ENCODE results near the gene RABAC1. TPM values are rescaled to one million over a fixed set of nuclear protein-coding genes. Genes with fewer than 3 reads are reported as not detected.
A peak's percentile ranks its signal among the peaks of the same experiment; 100 is the strongest.

The RABAC1 gene
- polyA plus RNA-seq, 3 donors from 2014 or later, result 263 to 375 (median 373) TPM

GRCh38 chr19:41977916-41978315 lies 18.8 kb upstream of the RABAC1 start:
- Mint-ChIP-seq H3K36me3 (peaks cover 11 to 15% (median 13%) of the 10 kb centered on the region in 3 donors), H3K4me1 (no peaks in the 10 kb centered on the region), H3K4me3 (no peak overlapping the region), H3K27ac (no peak overlapping the region), H3K27me3 (ENCODE audit: low read depth in 3 of 3) (no peaks in the 10 kb centered on the region), H3K9me3 (no peaks in the 10 kb centered on the region)
- DNase-seq, result no peak

DNA sequence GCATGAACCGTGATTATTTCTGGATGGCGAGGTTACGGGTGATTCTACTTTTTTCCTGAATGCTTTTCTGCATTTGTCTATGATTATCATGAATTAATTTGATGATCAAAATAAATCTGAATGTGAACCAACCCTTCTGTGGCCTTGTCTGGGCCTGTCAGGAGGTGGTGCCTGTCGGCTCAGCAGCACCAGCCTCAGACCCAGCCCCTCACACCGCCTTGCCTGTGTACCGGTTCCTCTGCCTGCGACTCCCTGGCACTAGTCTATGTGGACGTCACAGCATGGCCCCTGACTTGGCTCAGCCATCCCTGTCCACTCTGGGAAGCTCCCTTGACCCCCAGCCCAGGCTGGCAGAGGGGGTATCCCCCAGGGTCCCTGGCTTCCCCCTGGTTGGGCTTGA lies 15.5 kb upstream of the RABAC1 start:
- no peak overlapping the region for H3K27ac Mint-ChIP-seq
- H3K27me3 Mint-ChIP-seq (ENCODE audit: low read depth in 3 of 3), result no peaks in the 10 kb centered on the region

GRCh38 chr19:41971363-41971762 lies 12.2 kb upstream of the RABAC1 start:
- H3K9me3 Mint-ChIP-seq, result no peaks in the 10 kb centered on the region
- H3K36me3 Mint-ChIP-seq, result peaks cover 16 to 22% (median 16%) of the 10 kb centered on the region in 3 donors
- DNase-seq, result no peak
- H3K27me3 Mint-ChIP-seq (ENCODE audit: low read depth in 3 of 3), result no peaks in the 10 kb centered on the region
- no peak overlapping the region for H3K4me3 Mint-ChIP-seq
- peak overlapping the region in 1 of 6 donors; percentile 40 for H3K27ac Mint-ChIP-seq
- no peaks in the 10 kb centered on the region for H3K4me1 Mint-ChIP-seq

More for the DNA sequence above, 15.5 kb upstream of the RABAC1 start:
- DNase-seq, result no peak
- H3K4me3 Mint-ChIP-seq, result no peak overlapping the region
- H3K36me3 Mint-ChIP-seq, result peaks cover 6 to 15% (median 12%) of the 10 kb centered on the region in 3 donors
- no peaks in the 10 kb centered on the region for H3K9me3 Mint-ChIP-seq
- H3K4me1 Mint-ChIP-seq, result no peaks in the 10 kb centered on the region

- Mint-ChIP-seq H3K27me3 (ENCODE audit: low read depth in 3 of 3) (peaks cover 0 to 2% (median 2%) of the 10 kb centered on the region in 3 donors), H3K4me1 (no peaks in the 10 kb centered on the region), H3K27ac (no peak overlapping the region), H3K4me3 (no peak overlapping the region), H3K9me3 (no peaks in the 10 kb centered on the region), H3K36me3 (peaks cover 16 to 24% (median 16%) of the 10 kb centered on the region in 3 donors)
- no peak for DNase-seq
These were observed 10.8 kb upstream of the RABAC1 start for GRCh38 chr19:41969772-41970458.

GRCh38 chr19:41968751-41969595 lies 9.9 kb upstream of the RABAC1 start:
- no peaks in the 10 kb centered on the region for H3K9me3 Mint-ChIP-seq
- H3K27me3 Mint-ChIP-seq (ENCODE audit: low read depth in 3 of 3), result peaks cover 0 to 2% (median 2%) of the 10 kb centered on the region in 3 donors
- H3K4me1 Mint-ChIP-seq, result no peaks in the 10 kb centered on the region
- no peak overlapping the region for H3K27ac Mint-ChIP-seq
- peaks cover 11 to 21% (median 16%) of the 10 kb centered on the region in 3 donors for H3K36me3 Mint-ChIP-seq
- no peak overlapping the region for H3K4me3 Mint-ChIP-seq
- DNase-seq, result no peak

DNA sequence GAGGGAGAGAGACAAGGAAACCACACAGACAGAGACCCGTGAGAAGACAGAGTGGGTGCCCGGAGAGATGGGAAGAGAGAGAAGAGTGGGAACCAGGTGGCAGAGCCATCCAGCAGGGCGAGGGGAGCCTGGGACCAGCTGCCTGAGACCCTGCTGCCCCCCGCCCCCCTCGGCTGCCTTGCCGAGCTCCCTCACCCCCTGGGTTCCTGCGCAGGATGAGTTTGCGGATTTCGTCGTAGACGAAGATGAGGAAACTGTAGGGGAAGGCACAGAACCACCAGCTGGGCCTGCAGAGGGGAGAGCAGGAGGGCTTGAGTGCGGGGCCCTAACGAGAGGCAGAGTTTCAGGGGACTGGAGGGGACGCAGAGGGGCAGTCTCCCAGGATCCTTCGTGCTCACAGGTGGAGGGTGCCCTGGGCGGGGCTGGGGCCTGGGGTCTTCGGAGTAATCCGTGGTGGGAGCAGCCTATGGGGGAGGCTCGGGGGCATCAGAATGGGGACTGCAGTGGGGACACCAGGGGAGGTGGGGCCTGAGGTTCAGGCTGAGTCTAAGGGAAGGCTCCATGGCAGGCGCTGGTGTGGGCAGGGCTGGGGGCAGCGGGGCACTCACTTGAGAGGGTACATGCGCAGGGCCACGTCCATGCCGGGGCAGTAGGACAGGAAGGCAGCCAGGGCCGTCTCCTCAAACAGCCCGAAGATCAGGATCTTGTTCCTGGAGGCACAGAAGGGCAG lies 8.1 kb upstream of the RABAC1 start:
- Mint-ChIP-seq H3K36me3 (peaks cover 11 to 21% (median 16%) of the 10 kb centered on the region in 3 donors), H3K9me3 (no peaks in the 10 kb centered on the region), H3K4me1 (no peaks in the 10 kb centered on the region), H3K27me3 (ENCODE audit: low read depth in 3 of 3) (peaks cover 0 to 2% (median 2%) of the 10 kb centered on the region in 3 donors), H3K27ac (no peak overlapping the region), H3K4me3 (no peak overlapping the region)
- no peak for DNase-seq

DNA sequence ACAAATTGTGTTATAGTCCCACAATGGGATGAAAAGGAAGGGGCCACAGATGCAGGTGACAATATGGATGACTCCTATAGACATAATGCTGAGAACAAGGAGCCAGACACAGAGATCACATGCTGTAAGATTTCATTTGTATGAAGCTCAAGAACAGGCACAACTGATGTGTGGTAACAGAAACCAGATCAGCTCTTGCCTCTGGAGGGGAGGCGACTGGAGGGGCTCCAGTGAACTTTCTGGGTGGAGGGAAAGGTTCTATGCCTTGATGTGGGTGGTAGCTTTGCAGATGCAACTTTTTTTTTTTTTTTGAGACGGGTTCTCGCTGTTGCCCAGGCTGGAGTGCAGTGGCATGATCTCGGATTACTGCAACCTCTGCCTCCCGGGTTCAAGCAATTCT lies 6.0 kb upstream of the RABAC1 start:
- H3K9me3 Mint-ChIP-seq, result no peaks in the 10 kb centered on the region

GRCh38 chr19:41960973-41961372 lies 1.9 kb upstream of the RABAC1 start:
- Mint-ChIP-seq H3K4me1 (peaks cover 18 to 20% of the 10 kb centered on the region in 2 donors), H3K9me3 (no peaks in the 10 kb centered on the region), H3K27me3 (ENCODE audit: low read depth in 3 of 3) (peaks cover 0 to 7% (median 2%) of the 10 kb centered on the region in 3 donors), H3K27ac (no peak overlapping the region), H3K4me3 (peak overlapping the region in 4 of 5 donors; percentile 10 to 40 (median 24)), H3K36me3 (peaks cover 0 to 3% (median 0%) of the 10 kb centered on the region in 3 donors)
- DNase-seq, result no peak

More for the DNA sequence above, 6.0 kb upstream of the RABAC1 start:
- Mint-ChIP-seq H3K4me1 (no peaks in the 10 kb centered on the region), H3K4me3 (no peak overlapping the region), H3K27ac (no peak overlapping the region), H3K27me3 (ENCODE audit: low read depth in 3 of 3) (peaks cover 0 to 2% (median 2%) of the 10 kb centered on the region in 3 donors), H3K36me3 (peaks cover 8 to 21% (median 11%) of the 10 kb centered on the region in 3 donors)
- DNase-seq, result no peak

GRCh38 chr19:41958367-41959055 lies 610 bp downstream of the RABAC1 start:
- H3K4me3 Mint-ChIP-seq, result peak overlapping the region; percentile 86 to 97 (median 92)
- H3K27me3 Mint-ChIP-seq (ENCODE audit: low read depth in 3 of 3), result peaks cover 0 to 5% (median 0%) of the 10 kb centered on the region in 3 donors
- DNase-seq, result peak; percentile 67 to 74 (median 71)
- no peaks in the 10 kb centered on the region for H3K9me3 Mint-ChIP-seq
- H3K27ac Mint-ChIP-seq, result peak overlapping the region; percentile 83 to 96 (median 92)
- H3K4me1 Mint-ChIP-seq, result peaks cover 18 to 20% of the 10 kb centered on the region in 2 donors
- no peaks in the 10 kb centered on the region for H3K36me3 Mint-ChIP-seq

DNA sequence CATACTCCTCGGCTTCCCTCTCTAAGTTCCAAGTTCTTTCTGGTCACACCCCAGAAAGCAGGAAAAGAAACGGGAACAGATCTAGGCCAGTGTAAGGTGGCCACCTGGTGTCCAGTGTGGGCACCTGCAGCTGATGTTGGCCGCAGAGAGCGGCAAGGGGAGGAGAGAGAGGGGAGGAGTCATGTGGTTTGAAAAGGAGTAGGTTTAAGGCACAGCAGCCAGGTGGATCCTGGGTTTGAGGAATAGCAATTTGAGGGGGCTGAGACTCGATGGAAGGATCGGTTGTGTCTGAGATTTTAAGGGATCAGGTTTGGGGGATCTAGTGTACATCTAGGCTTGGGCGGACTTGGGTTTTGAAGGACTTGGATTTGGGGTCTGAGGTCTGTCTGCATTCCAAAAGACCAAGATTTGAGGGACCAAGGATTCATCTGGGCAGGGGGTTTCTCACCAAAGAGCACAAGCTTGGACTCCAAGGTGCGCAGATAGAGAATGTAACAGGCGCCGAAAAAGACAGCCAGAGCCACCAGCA lies 1.2 kb downstream of the RABAC1 start:
- H3K9me3 Mint-ChIP-seq, result no peaks in the 10 kb centered on the region
- peak overlapping the region; percentile 83 to 96 (median 92) for H3K27ac Mint-ChIP-seq
- peak; percentile 54 to 57 (median 56) for DNase-seq
- peaks cover 18 to 20% of the 10 kb centered on the region in 2 donors for H3K4me1 Mint-ChIP-seq
- H3K36me3 Mint-ChIP-seq, result no peaks in the 10 kb centered on the region
- peak overlapping the region; percentile 86 to 97 (median 92) for H3K4me3 Mint-ChIP-seq
- peaks cover 0 to 5% (median 0%) of the 10 kb centered on the region in 3 donors for H3K27me3 Mint-ChIP-seq (ENCODE audit: low read depth in 3 of 3)

DNA sequence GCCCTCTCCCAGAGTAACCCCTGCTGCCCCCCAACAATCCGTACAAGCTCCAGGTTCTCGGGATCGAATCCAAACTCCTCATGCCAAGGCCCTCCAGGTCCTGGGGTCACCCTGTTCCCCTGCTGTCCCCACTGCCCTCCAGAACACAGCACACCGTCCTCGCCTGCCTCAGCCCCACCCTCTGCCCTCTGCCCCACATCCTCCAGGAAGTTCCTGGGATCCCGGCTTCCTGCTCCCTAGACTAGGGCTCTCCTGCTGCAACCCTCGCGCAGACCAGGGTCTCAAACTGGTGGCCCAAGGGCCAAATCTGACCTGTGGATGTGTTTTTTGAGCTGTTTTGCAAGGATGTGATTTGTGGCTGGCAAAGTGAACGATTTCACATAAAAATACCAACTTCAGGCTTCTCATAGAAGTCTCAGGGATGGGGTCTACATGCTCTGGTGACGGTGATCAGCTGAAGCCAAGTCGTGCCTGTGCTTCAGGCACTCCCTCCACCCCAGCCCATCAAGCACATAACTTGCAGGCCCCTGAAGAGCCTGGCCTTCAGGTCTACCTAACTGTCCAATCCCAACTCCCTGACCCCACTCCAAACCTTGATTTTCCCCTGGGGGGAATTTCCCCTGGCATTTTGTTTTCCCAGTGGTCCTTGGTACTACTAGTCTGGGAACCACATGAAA lies 1.8 kb downstream of the RABAC1 start:
- DNase-seq, result no peak

GRCh38 chr19:41956621-41957020 lies 2.5 kb downstream of the RABAC1 start:
- Mint-ChIP-seq H3K4me3 (no peak overlapping the region), H3K36me3 (no peaks in the 10 kb centered on the region), H3K27me3 (ENCODE audit: low read depth in 3 of 3) (peaks cover 0 to 5% (median 0%) of the 10 kb centered on the region in 3 donors), H3K27ac (peak overlapping the region in 1 of 6 donors; percentile 49), H3K4me1 (peaks cover 21 to 22% of the 10 kb centered on the region in 2 donors), H3K9me3 (no peaks in the 10 kb centered on the region)
- DNase-seq, result no peak

More for the DNA sequence above, 1.8 kb downstream of the RABAC1 start:
- H3K4me3 Mint-ChIP-seq, result peak overlapping the region; percentile 86 to 97 (median 92)
- H3K27ac Mint-ChIP-seq, result peak overlapping the region; percentile 83 to 96 (median 92)
- H3K36me3 Mint-ChIP-seq, result no peaks in the 10 kb centered on the region
- peaks cover 18 to 20% of the 10 kb centered on the region in 2 donors for H3K4me1 Mint-ChIP-seq
- H3K9me3 Mint-ChIP-seq, result no peaks in the 10 kb centered on the region
- peaks cover 0 to 5% (median 0%) of the 10 kb centered on the region in 3 donors for H3K27me3 Mint-ChIP-seq (ENCODE audit: low read depth in 3 of 3)

All from immature natural killer cell (primary cell).